Esophagus muscularis mucosa (tissue), 4 donors: Measurements from ENCODE around the gene CUX1. TPM values are rescaled to one million over a fixed set of nuclear protein-coding genes. Genes with fewer than 3 reads are reported as not detected.
A peak's percentile ranks its signal among the peaks of the same experiment; 100 is the strongest.
"Not testable (repeated sequence)": the region's sequence is repeated elsewhere in the genome, so short reads cannot be mapped to it uniquely, and the experiment has no call there.

Experiments
- DNase-seq: peaks from one replicate; pipeline ENCODE4 v3.0.0-alpha.2; 2017; ENCODE audit errors: extremely low spot score
- H3K27ac ChIP-seq, 4 donors: fragments of 200-600 bp; sonication (generic); replicated peaks in 1 of 4; 1 replicate in 3 of 4; 2 replicates in 1 of 4; pipeline ENCODE4 v1.5.1; 2016 to 2019; ENCODE audit warnings: mild to moderate bottlenecking in 1 of 4
- H3K27me3 ChIP-seq, 4 donors: fragments of 200-600 bp; sonication (generic); one replicate each; pipeline versions ENCODE4 v1.5.1 to v1.6.0; 2016 to 2019
- H3K36me3 ChIP-seq, 4 donors: fragments of 200-600 bp; sonication (generic); one replicate each; pipeline ENCODE4 v1.5.1; 2016 to 2019
- H3K4me1 ChIP-seq, 4 donors: fragments of 200-600 bp; sonication (generic); one replicate each; pipeline ENCODE4 v1.5.1; 2016 to 2019
- H3K4me3 ChIP-seq, 4 donors: fragments of 200-600 bp; sonication (generic); 1 replicate in 2 of 4; 2 replicates in 2 of 4; pipeline ENCODE4 v1.5.1; 2016 to 2019; ENCODE audit warnings: mild to moderate bottlenecking in 4 of 4, moderate library complexity in 1 of 4
- H3K9me3 ChIP-seq, 4 donors: fragments of 200-600 bp; sonication (generic); 1 replicate in 3 of 4; 2 replicates in 1 of 4; pipeline ENCODE4 v1.5.1; 2016 to 2019
- EP300 ChIP-seq: sonication (generic); formaldehyde crosslinking; IDR thresholded peaks from one replicate; pipeline ENCODE4 v1.6.1; 2017; ENCODE audit warnings: antibody characterized with exemption
- POLR2A ChIP-seq: fragments of 450-650 bp; IDR thresholded peaks from one replicate; pipeline ENCODE4 v1.6.1; 2017; ENCODE audit warnings: antibody characterized with exemption, moderate library complexity, mild to moderate bottlenecking, low read depth
- POLR2AphosphoS5 ChIP-seq, 2 donors: sonication (generic); formaldehyde crosslinking; IDR thresholded peaks; one replicate each; pipeline ENCODE4 v1.6.1; 2017; ENCODE audit warnings: antibody characterized with exemption in 2 of 2
- WGBS: methylation state at CpG from one replicate; pipeline ENCODE4 v1.1.5; 2018; 5-methylcytosine and 5-hydroxymethylcytosine counted together
- intact Hi-C: fragments of 100-400 bp; cut with DNase I; formaldehyde crosslinking; loops from one replicate; pipeline ENCODE4 v1.15.1; 2023
- total RNA-seq, 4 donors: library from RNA; depleted of rRNA; stranded (reverse); fragments of >200 nt; gene quantifications; one replicate each; pipeline versions ENCODE4 v1.1.0 to v1.2.1, GENCODE V29; 2016
- TF ChIP-seq, protein P1 (sequence below), 3 experiments: fragments of 200-600 bp in 2 of 3; fragments of 450-650 bp in 1 of 3; sonication (generic) in 2 of 3; IDR thresholded peaks; one replicate each; pipeline ENCODE4 v1.5.1; 2017 to 2019; ENCODE audit warnings: antibody characterized with exemption in 3 of 3, mild to moderate bottlenecking in 2 of 3, moderate library complexity in 1 of 3

The CUX1 gene
- total RNA-seq, 4 donors from 2014 or later: 61.5 to 136 (median 92.3) TPM

DNA sequence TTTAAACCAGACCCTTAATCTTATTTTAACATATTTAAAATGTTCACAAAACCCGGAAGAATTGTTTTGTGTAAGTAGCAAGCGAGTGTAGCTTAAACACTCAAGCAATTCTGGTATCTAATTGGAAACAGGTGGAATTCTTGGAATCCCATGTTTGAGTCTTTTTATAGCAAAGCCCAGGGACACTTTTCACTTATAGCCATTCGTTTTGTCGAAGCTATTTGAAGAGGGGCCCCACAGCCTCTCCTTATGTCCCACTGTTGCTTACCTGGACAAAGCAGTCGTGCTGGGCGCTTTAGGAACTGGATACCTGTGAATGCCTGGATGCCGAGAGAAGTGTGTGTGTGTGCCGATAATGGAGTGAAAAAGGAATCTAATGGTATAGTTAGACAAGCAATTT, 3.3 kb downstream of the CUX1 start:
- H3K4me1 ChIP-seq: peaks cover 42 to 70% (median 50%) of the 10 kb centered on the region in 4 donors
- H3K36me3 ChIP-seq: no peaks in the 10 kb centered on the region
- intact Hi-C loops: no loop called here
- peak overlapping the region in 2 of 4 donors; percentile 10 to 88 for H3K27ac ChIP-seq
- H3K4me3 ChIP-seq: no peak overlapping the region
- no peaks in the 10 kb centered on the region for H3K27me3 ChIP-seq
- no peaks in the 10 kb centered on the region for H3K9me3 ChIP-seq
- 66% methylated on average over 8 of the region's 8 CpGs for WGBS
- TF ChIP-seq EP300 (no peak), POLR2A (no peak), POLR2AphosphoS5 (IDR thresholded peaks at IDR 0.05) (no peak)
- TF ChIP-seq, protein P1, sequence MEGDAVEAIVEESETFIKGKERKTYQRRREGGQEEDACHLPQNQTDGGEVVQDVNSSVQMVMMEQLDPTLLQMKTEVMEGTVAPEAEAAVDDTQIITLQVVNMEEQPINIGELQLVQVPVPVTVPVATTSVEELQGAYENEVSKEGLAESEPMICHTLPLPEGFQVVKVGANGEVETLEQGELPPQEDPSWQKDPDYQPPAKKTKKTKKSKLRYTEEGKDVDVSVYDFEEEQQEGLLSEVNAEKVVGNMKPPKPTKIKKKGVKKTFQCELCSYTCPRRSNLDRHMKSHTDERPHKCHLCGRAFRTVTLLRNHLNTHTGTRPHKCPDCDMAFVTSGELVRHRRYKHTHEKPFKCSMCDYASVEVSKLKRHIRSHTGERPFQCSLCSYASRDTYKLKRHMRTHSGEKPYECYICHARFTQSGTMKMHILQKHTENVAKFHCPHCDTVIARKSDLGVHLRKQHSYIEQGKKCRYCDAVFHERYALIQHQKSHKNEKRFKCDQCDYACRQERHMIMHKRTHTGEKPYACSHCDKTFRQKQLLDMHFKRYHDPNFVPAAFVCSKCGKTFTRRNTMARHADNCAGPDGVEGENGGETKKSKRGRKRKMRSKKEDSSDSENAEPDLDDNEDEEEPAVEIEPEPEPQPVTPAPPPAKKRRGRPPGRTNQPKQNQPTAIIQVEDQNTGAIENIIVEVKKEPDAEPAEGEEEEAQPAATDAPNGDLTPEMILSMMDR (IDR thresholded peaks at IDR 0.05): no peak
- no peak for DNase-seq

DNA sequence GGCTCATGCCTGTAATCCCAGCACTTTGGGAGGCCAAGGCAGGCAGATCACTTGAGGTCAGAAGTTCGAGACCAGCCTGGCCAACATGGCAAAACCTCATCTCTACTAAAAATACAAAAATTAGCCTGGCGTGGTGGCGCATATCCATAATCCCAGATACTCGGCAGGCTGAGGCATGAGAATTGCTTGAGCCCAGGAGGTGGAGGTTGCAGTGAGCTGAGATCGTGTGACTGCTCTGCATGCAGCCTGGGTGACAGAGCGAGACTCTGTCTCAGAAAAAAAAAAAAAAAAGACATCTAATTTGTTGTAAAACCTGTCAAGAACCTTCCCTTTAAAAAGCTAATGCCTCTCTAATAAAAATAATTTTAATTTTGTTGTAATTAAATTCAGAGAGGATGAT, 5.2 kb downstream of the CUX1 start:
- peaks cover 39 to 75% (median 53%) of the 10 kb centered on the region in 4 donors for H3K4me1 ChIP-seq
- 75% methylated on average over 6 of the region's 6 CpGs for WGBS
- H3K36me3 ChIP-seq, H3K9me3 ChIP-seq, DNase-seq, H3K4me3 ChIP-seq, intact Hi-C loops, H3K27me3 ChIP-seq: not testable (repeated sequence)
- peak overlapping the region; percentile 3 to 62 (median 44) for H3K27ac ChIP-seq

DNA sequence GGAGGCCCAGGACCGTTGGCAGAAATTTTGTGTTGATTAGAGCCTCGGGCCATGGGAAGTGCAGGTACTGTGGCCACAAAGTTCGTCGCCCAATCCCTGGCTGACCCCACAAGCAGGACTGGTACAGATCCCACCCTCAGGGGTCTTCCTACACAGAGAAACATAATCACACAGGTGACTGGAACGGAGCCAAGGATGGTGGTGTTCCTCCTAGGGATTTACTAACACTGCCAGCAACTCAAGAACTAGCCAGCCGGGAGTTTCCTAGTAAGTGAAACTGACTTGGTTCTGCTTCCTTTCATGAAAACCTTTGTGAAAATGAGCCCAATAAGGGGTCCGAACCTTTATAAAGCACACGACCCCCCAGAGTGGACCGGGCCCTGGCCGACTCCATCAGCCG, 5.7 kb downstream of the CUX1 start:
- Histone ChIP-seq H3K9me3 (no peaks in the 10 kb centered on the region), H3K27me3 (no peaks in the 10 kb centered on the region), H3K36me3 (peaks cover 0 to 2% (median 0%) of the 10 kb centered on the region in 4 donors), H3K4me3 (peak overlapping the region in 1 of 4 donors; percentile 10), H3K4me1 (peaks cover 34 to 71% (median 49%) of the 10 kb centered on the region in 4 donors), H3K27ac (peak overlapping the region; percentile 3 to 62 (median 44))
- DNase-seq: no peak
- intact Hi-C loops: no loop called here
- TF ChIP-seq POLR2A (no peak), POLR2AphosphoS5 (IDR thresholded peaks at IDR 0.05) (no peak), EP300 (no peak)
- TF ChIP-seq, protein P1 (IDR thresholded peaks at IDR 0.05): no peak
- WGBS: 72% methylated on average over 11 of the region's 11 CpGs

DNA sequence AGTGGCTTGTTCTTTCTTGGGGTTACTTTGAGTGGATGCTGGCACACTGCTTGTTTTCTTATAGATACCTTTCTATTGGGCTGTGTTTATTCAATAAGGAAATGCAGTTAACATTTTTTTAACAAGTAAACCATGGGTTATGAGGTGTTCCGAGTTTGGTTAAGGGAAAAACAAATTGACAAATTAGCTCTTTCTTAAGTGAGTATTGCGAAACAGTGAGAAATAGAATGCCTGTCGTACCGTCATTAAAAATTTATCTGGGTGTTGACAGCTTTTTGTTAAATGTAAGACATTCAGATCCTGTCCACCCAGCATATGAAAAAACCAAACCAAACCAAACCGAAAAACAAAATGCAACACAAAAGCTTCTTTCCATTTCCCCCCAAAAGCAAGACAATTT, 6.2 kb downstream of the CUX1 start:
- DNase-seq: no peak
- WGBS: 73% methylated on average over 5 of the region's 5 CpGs
- intact Hi-C loops: no loop called here
- no peaks in the 10 kb centered on the region for H3K27me3 ChIP-seq
- H3K4me1 ChIP-seq: peaks cover 32 to 71% (median 48%) of the 10 kb centered on the region in 4 donors
- no peak overlapping the region for H3K4me3 ChIP-seq
- peaks cover 0 to 7% (median 0%) of the 10 kb centered on the region in 4 donors for H3K36me3 ChIP-seq
- no peaks in the 10 kb centered on the region for H3K9me3 ChIP-seq
- TF ChIP-seq POLR2AphosphoS5 (IDR thresholded peaks at IDR 0.05): no peak
- TF ChIP-seq EP300: no peak
- TF ChIP-seq POLR2A: no peak
- TF ChIP-seq, protein P1 (IDR thresholded peaks at IDR 0.05): no peak
- peak overlapping the region; percentile 3 to 62 (median 44) for H3K27ac ChIP-seq

DNA sequence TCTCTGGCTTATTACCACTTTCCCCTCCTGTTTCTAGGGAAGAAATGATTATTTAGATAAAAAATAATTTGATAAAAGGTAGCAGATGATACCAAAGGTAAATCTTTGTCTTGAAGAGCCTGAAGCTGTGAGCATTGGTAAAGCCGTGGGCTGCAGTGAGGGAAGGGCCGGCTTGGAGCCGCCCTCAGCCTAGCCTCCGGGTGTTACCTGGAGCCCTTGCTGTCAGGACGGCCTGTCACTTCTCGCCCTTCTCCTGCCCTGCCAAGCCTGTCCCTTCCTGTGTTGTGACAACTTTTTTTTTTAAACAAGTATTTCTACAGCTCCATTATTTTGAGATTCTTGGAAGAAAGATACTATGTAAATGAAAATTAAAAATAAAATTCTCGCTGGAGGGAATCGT, 7.0 kb downstream of the CUX1 start:
- TF ChIP-seq, protein P1 (IDR thresholded peaks at IDR 0.05): no peak
- TF ChIP-seq EP300 (no peak), POLR2AphosphoS5 (IDR thresholded peaks at IDR 0.05) (no peak), POLR2A (no peak)
- peaks cover 0 to 10% (median 0%) of the 10 kb centered on the region in 4 donors for H3K36me3 ChIP-seq
- no peaks in the 10 kb centered on the region for H3K9me3 ChIP-seq
- no peak overlapping the region for H3K27ac ChIP-seq
- no peak overlapping the region for H3K4me3 ChIP-seq
- H3K4me1 ChIP-seq: peaks cover 26 to 71% (median 48%) of the 10 kb centered on the region in 4 donors
- no peak for DNase-seq
- 91% methylated on average over 8 of the region's 8 CpGs for WGBS
- intact Hi-C loops: no loop called here
- H3K27me3 ChIP-seq: no peaks in the 10 kb centered on the region
